ENCODE measurements around the gene TBC1D19. TPM values are rescaled to one million over a fixed set of nuclear protein-coding genes. Genes with fewer than 3 reads are reported as not detected.

Gene TBC1D19
- total and polyA plus RNA-seq, 9 of the 15 experiments (the other 6 are each of a cell fraction or from before 2014, with no cell fraction given) = 0.73 to 5.6 (median 3.7) TPM

GRCh38 chr4:26751004-26751403 is 167.1 kb downstream of the TBC1D19 start:
- no peak for DNase-seq (ENCODE audit: extremely low read depth in 1 of 4, low spot score in 3 of 4)
- intact Hi-C loops (cut with micrococcal nuclease) = no loop called here
- ChIA-PET CTCF (ENCODE audit: low intra/inter-chr PET ratio) (no interaction called here), POLR2A (no interaction called here)
- no peak for TF ChIP-seq CBX3 (IDR thresholded peaks at IDR 0.05; ENCODE audit: borderline replicate concordance in 1 of 2, low read length in 2 of 2)
- Histone ChIP-seq H3K9me3 (replicated peaks; ENCODE audit: control insufficient read depth, insufficient read depth, low read depth, low read length) (no peaks in the 10 kb centered on the region), H2AFZ (ENCODE audit: low read depth, low read length) (no peak overlapping the region), H3K9ac (ENCODE audit: insufficient read depth in 1 of 2, low read depth in 2 of 2, low read length in 2 of 2) (no peak overlapping the region), H3K4me3 (no peak overlapping the region), H3K4me1 (replicated peaks in 1 of 2; ENCODE audit: control insufficient read depth in 2 of 2, insufficient read depth in 2 of 2, low read length in 2 of 2) (no peaks in the 10 kb centered on the region; a peak in 1 of 5 replicates), H3K27ac (ENCODE audit: extremely low read depth, low read depth, low read length) (no peak overlapping the region), H3K79me2 (ENCODE audit: control insufficient read depth, insufficient read depth, low read length) (no peaks in the 10 kb centered on the region), H4K20me1 (replicated peaks; ENCODE audit: control insufficient read depth, insufficient read depth, low read length) (no peaks in the 10 kb centered on the region), H3K4me2 (ENCODE audit: insufficient read depth, low read length) (no peak overlapping the region), H3K27me3 (ENCODE audit: control insufficient read depth in 2 of 2, insufficient read depth in 2 of 2, low read length in 2 of 2) (no peaks in the 10 kb centered on the region), H3K9me1 (ENCODE audit: control insufficient read depth, insufficient read depth, low read length) (no peaks in the 10 kb centered on the region), H3K36me3 (ENCODE audit: control insufficient read depth, insufficient read depth, low read length) (no peaks in the 10 kb centered on the region)
- ATAC-seq = no peak
- in situ Hi-C loops (cut with MboI) = no loop called here
- BruUV-seq (replicated peaks) = no TSS peak
- no peak for FAIRE-seq

- no peaks in the 10 kb centered on the region for H4K20me1 ChIP-seq (replicated peaks; ENCODE audit: control insufficient read depth, insufficient read depth, low read length)
- no peak overlapping the region for H2AFZ ChIP-seq (ENCODE audit: low read depth, low read length)
- no peaks in the 10 kb centered on the region; a peak in 1 of 5 replicates for H3K4me1 ChIP-seq (replicated peaks in 1 of 2; ENCODE audit: control insufficient read depth in 2 of 2, insufficient read depth in 2 of 2, low read length in 2 of 2)
- ChIA-PET CTCF (ENCODE audit: low intra/inter-chr PET ratio) (no interaction called here), POLR2A (no interaction called here)
- ATAC-seq (no peak), FAIRE-seq (no peak), DNase-seq (ENCODE audit: extremely low read depth in 1 of 4, low spot score in 3 of 4) (no peak)
- in situ Hi-C loops (cut with MboI) (no loop called here), intact Hi-C loops (cut with micrococcal nuclease) (no loop called here)
- H3K27ac ChIP-seq (ENCODE audit: extremely low read depth, low read depth, low read length) = no peak overlapping the region
- no peak overlapping the region for H3K4me3 ChIP-seq
- no peaks in the 10 kb centered on the region for H3K36me3 ChIP-seq (ENCODE audit: control insufficient read depth, insufficient read depth, low read length)
- 41% methylated on average over 1 of the region's 1 CpG for WGBS (ENCODE audit: insufficient coverage, low coverage, missing lambda C conversion rate)
- H3K9me3 ChIP-seq (replicated peaks; ENCODE audit: control insufficient read depth, insufficient read depth, low read depth, low read length) = no peaks in the 10 kb centered on the region
- H3K4me2 ChIP-seq (ENCODE audit: insufficient read depth, low read length) = no peak overlapping the region
- BruUV-seq (replicated peaks) = no TSS peak
- H3K27me3 ChIP-seq (ENCODE audit: control insufficient read depth in 2 of 2, insufficient read depth in 2 of 2, low read length in 2 of 2) = no peaks in the 10 kb centered on the region
- H3K9me1 ChIP-seq (ENCODE audit: control insufficient read depth, insufficient read depth, low read length) = no peaks in the 10 kb centered on the region
- no peaks in the 10 kb centered on the region for H3K79me2 ChIP-seq (ENCODE audit: control insufficient read depth, insufficient read depth, low read length)
- H3K9ac ChIP-seq (ENCODE audit: insufficient read depth in 1 of 2, low read depth in 2 of 2, low read length in 2 of 2) = no peak overlapping the region
- TF ChIP-seq SETDB1 (IDR thresholded peaks at IDR 0.05; ENCODE audit: low read length) (no peak), MECOM (CRISPR knock-in tag; IDR thresholded peaks at IDR 0.05) (no peak), ZNF717 (CRISPR knock-in tag; IDR thresholded peaks at IDR 0.05) (no peak), SRSF3 (IDR thresholded peaks at IDR 0.05; ENCODE audit: insufficient read depth, low read length) (no peak), COPS2 (conservative IDR thresholded peaks at IDR 0.05) (no peak), PRMT5 (CRISPR knock-in tag; IDR thresholded peaks at IDR 0.05) (no peak), MBD2 (IDR thresholded peaks at IDR 0.05; ENCODE audit: borderline replicate concordance, low read depth) (no peak), CREB3L1 (IDR thresholded peaks at IDR 0.05; ENCODE audit: borderline replicate concordance, low read depth) (no peak), ZBED1 (IDR thresholded peaks at IDR 0.05) (no peak), ZSCAN29 (IDR thresholded peaks at IDR 0.05) (no peak), HDAC3 (IDR thresholded peaks at IDR 0.05; ENCODE audit: borderline replicate concordance, partially characterized antibody) (no peak), BRF2 (IDR thresholded peaks at IDR 0.05; ENCODE audit: borderline replicate concordance, insufficient read depth, insufficient read length) (no peak)
Measured at GRCh38 chr4:26751838-26752237, 168.0 kb downstream of the TBC1D19 start.
